ENCODE results near the gene ZMIZ1.

The ZMIZ1 gene

GRCh38 chr10:79116801-79117723 lies 48.3 kb downstream of the ZMIZ1 start:
- DNase-seq (ENCODE audit: low read depth in 2 of 2): no peak

- DNase-seq (ENCODE audit: low read depth in 2 of 2): no peak
These were observed 49.8 kb downstream of the ZMIZ1 start for GRCh38 chr10:79118286-79119202.

GRCh38 chr10:79119306-79119705 lies 50.5 kb downstream of the ZMIZ1 start:
- no peak for DNase-seq (ENCODE audit: low read depth in 2 of 2)

- DNase-seq (ENCODE audit: low read depth in 2 of 2): no peak
These were observed 54.8 kb downstream of the ZMIZ1 start for GRCh38 chr10:79123547-79123963.

GRCh38 chr10:79124066-79124465 lies 55.3 kb downstream of the ZMIZ1 start:
- no peak for DNase-seq (ENCODE audit: low read depth in 2 of 2)

- no peak for DNase-seq (ENCODE audit: low read depth in 2 of 2)
These were observed 56.3 kb downstream of the ZMIZ1 start for GRCh38 chr10:79125092-79125491.

- no peak for DNase-seq (ENCODE audit: low read depth in 2 of 2)
These were observed 57.8 kb downstream of the ZMIZ1 start for GRCh38 chr10:79126351-79127080.

GRCh38 chr10:79127151-79127961 lies 58.6 kb downstream of the ZMIZ1 start:
- no peak for DNase-seq (ENCODE audit: low read depth in 2 of 2)

- no peak for DNase-seq (ENCODE audit: low read depth in 2 of 2)
These were observed 59.6 kb downstream of the ZMIZ1 start for GRCh38 chr10:79128241-79128922.

- no peak for DNase-seq (ENCODE audit: low read depth in 2 of 2)
These were observed 60.1 kb downstream of the ZMIZ1 start for GRCh38 chr10:79128923-79129305.

GRCh38 chr10:79129361-79129997 lies 60.7 kb downstream of the ZMIZ1 start:
- no peak for DNase-seq (ENCODE audit: low read depth in 2 of 2)

- no peak for DNase-seq (ENCODE audit: low read depth in 2 of 2)
These were observed 61.5 kb downstream of the ZMIZ1 start for GRCh38 chr10:79130255-79130654.

GRCh38 chr10:79130846-79131245 lies 62.1 kb downstream of the ZMIZ1 start:
- DNase-seq (ENCODE audit: low read depth in 2 of 2): no peak

GRCh38 chr10:79131836-79132631 lies 63.3 kb downstream of the ZMIZ1 start:
- DNase-seq (ENCODE audit: low read depth in 2 of 2): no peak

GRCh38 chr10:79132681-79133381 lies 64.1 kb downstream of the ZMIZ1 start:
- DNase-seq (ENCODE audit: low read depth in 2 of 2): no peak

- no peak for DNase-seq (ENCODE audit: low read depth in 2 of 2)
These were observed 64.7 kb downstream of the ZMIZ1 start for GRCh38 chr10:79133416-79133815.

- DNase-seq (ENCODE audit: low read depth in 2 of 2): no peak
These were observed 67.0 kb downstream of the ZMIZ1 start for GRCh38 chr10:79135790-79136189.

- no peak for DNase-seq (ENCODE audit: low read depth in 2 of 2)
These were observed 67.7 kb downstream of the ZMIZ1 start for GRCh38 chr10:79136236-79137005.

Measured in stimulated activated CD8-positive, alpha-beta memory T cell treated with anti-CD3 and anti-CD28 coated beads, Interleukin-2, amount 100 ng/mL, for 48 hours (primary cell).